Endothelial cell of umbilical vein (primary cell): ENCODE results near the gene KCNC4.

Source experiments
- EZH2 ChIP-seq: IDR thresholded peaks from 2 replicates; pipeline ENCODE4 v1.6.1; 2012; ENCODE audit warnings: borderline replicate concordance, low read depth, mild to moderate bottlenecking, moderate library complexity, low read length, inconsistent platforms; ENCODE audit not compliant: severe bottlenecking
- FOS ChIP-seq: IDR thresholded peaks from 2 replicates; pipeline ENCODE4 v1.6.1; 2011; ENCODE audit warnings: mild to moderate bottlenecking, low read length, moderate library complexity, borderline replicate concordance; ENCODE audit not compliant: insufficient read depth
- JUN ChIP-seq: IDR thresholded peaks from 2 replicates; pipeline ENCODE4 v1.6.1; 2011; ENCODE audit warnings: borderline replicate concordance, low read depth; ENCODE audit not compliant: insufficient read length, insufficient read depth
- MYC ChIP-seq: IDR thresholded peaks from one replicate; pipeline ENCODE4 v1.6.1; 2011; ENCODE audit warnings: mild to moderate bottlenecking, low read depth, low read length
- POLR2A ChIP-seq: IDR thresholded peaks from 2 replicates; pipeline ENCODE4 v1.6.1; 2012; ENCODE audit warnings: low read depth, mild to moderate bottlenecking, control low read depth, low read length
- POLR2AphosphoS5 ChIP-seq: IDR thresholded peaks from 2 replicates; pipeline ENCODE4 v1.6.1; 2012; ENCODE audit warnings: low read depth, mild to moderate bottlenecking, control low read depth, low read length, moderate library complexity; ENCODE audit not compliant: insufficient read depth
- TF ChIP-seq, protein P1 (sequence below), 2 donors: IDR thresholded peaks; 1 replicate in 1 of 2; 2 replicates in 1 of 2; pipeline ENCODE4 v1.5.1; 2011; ENCODE audit warnings: low read length in 2 of 2, mild to moderate bottlenecking in 2 of 2, moderate library complexity in 2 of 2, control low read depth in 1 of 2, inconsistent platforms in 1 of 2, low read depth in 1 of 2; ENCODE audit not compliant: insufficient read depth in 1 of 2; ENCODE audit errors: extremely low read depth in 1 of 2
- TF ChIP-seq, protein P2 (sequence below): IDR thresholded peaks from 2 replicates; pipeline ENCODE4 v1.6.1; 2011; ENCODE audit not compliant: insufficient read depth, insufficient read length

DNA sequence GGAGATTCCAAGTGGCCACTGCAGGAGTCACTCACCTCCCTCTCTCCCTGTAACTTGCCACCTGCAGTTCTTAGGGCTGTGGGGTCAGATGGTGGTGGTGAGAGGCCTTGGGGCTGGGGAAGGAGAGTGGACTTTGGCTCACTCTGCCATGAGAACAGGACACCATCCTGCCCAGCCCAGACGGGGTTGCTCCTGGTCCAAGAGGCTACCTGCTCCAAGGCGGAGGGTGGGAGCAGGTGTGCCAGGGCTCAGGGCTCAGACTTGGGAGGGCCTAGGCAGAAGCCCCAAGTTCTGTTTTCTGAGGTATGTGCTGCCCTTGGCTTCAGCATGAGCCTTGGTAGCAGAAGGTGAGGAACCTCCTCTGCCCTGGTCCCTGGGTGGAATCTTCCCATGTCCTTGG, 11.4 kb upstream of the KCNC4 start:
- TF ChIP-seq, protein P1, sequence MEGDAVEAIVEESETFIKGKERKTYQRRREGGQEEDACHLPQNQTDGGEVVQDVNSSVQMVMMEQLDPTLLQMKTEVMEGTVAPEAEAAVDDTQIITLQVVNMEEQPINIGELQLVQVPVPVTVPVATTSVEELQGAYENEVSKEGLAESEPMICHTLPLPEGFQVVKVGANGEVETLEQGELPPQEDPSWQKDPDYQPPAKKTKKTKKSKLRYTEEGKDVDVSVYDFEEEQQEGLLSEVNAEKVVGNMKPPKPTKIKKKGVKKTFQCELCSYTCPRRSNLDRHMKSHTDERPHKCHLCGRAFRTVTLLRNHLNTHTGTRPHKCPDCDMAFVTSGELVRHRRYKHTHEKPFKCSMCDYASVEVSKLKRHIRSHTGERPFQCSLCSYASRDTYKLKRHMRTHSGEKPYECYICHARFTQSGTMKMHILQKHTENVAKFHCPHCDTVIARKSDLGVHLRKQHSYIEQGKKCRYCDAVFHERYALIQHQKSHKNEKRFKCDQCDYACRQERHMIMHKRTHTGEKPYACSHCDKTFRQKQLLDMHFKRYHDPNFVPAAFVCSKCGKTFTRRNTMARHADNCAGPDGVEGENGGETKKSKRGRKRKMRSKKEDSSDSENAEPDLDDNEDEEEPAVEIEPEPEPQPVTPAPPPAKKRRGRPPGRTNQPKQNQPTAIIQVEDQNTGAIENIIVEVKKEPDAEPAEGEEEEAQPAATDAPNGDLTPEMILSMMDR (IDR thresholded peaks at IDR 0.05; ENCODE audit: extremely low read depth in 1 of 2, insufficient read depth in 1 of 2, low read depth in 1 of 2, low read length in 2 of 2), result no peak
- TF ChIP-seq EZH2, result no peak
- TF ChIP-seq POLR2A, result no peak
- no peak for TF ChIP-seq POLR2AphosphoS5
- TF ChIP-seq, protein P2, sequence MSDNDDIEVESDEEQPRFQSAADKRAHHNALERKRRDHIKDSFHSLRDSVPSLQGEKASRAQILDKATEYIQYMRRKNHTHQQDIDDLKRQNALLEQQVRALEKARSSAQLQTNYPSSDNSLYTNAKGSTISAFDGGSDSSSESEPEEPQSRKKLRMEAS, result no peak
- TF ChIP-seq MYC, result no peak
- no peak for TF ChIP-seq JUN
- no peak for TF ChIP-seq FOS
